GM19438 (cell line): Measurements from ENCODE around the gene RETSAT.
"Not testable (repeated sequence)": the region's sequence is repeated elsewhere in the genome, so short reads cannot be mapped to it uniquely, and the experiment has no call there.

Source experiments
- ATAC-seq: cut with Tn5 transposase; IDR thresholded peaks from one replicate; pipeline ENCODE4 v1.9.1; 2021; ENCODE audit warnings: low read depth; ENCODE audit not compliant: unreplicated experiment

RETSAT gene

DNA sequence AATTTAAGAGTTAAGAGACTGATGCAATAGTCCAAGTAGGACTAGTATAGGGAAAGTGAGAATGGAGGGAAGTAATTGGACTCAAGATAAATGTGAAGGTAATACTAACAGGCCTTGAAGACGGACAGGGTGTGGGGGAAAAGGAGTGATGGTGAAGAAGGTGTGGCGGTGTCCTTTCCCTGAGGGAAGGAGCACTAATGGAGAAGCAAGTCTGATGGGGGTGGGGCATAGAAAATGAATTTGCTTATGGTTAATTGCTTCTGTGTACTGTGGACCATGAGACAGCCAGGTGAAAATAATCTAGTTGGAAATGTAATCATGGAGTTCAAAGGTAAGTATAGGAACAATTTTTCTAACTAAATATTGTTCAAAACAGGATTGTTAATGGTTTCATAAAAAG is 19.4 kb downstream of the RETSAT start:
- ATAC-seq = no peak

DNA sequence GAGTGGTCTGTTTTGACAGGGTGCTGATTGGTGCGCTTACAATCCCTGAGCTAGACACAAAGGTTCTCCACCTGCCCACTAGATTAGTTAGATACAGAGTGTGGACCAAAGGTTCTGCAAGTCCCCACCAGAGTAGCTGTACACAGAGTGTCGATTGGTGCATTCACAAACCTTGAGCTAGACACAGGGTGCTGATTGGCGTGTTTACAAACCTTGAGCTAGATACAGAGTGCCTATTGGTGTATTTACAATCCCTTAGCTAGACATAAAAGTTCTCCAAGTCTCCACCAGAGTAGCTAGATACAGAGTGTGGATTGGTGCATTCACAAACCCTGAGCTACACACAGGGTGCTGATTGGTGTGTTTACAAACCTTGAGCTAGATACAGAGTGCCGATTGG is 20.5 kb downstream of the RETSAT start:
- ATAC-seq = not testable (repeated sequence)

DNA sequence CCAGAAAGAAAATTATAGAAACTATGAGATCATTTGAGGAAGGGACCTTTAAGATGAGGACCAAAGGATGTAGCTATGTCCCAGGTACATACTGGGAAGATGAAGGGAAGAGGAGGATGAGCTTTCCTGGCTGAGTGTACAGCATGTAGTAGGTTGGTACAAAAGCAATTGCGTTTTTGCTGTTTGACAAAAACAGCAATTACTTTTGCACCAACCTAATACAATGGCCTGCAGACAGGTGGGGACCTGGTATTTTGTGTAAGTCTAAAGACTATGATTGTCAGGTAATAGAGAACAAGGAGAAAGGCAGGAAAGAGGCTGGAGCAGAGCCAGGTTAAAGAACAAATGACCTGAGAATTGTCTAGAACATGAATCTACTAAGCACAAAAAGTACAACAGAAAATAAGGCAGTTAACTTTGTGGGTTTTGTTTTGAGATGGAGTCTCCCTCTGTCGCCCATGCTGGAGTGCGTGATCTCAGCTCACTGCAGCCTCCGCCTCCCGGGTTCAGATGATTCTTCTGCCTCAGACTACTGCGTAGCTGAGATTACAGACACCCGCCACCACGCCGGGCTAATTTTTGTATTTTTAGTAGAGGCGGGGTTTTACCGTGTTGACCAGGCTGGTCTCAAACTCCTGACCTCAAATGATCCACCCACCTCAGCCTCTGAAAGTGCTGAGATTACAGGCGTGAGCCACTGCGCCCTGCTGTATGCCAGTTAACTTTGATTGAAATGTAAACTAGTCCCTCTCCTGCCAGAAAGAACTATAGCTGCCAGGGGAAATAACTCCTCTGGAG is 23.3 kb downstream of the RETSAT start:
- ATAC-seq = no peak

DNA sequence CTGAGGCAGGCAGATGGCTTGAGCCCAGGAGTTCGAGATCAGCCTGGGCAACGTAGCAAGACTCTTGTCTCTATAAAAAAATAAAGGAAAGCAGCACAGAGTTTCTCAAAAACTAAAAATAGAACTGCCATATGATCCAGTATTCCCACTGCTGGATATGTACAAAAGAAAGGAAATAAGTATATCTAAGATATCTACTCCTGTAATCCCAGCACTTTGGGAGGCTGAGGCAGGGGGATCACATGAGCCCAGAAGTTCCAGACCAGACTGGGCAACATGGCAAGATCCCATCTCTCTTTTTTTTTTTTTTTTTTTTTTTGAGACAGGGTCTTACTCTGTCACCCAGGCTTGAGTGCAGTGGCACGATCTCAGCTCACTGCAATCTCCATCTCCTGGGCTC is 24.6 kb downstream of the RETSAT start:
- ATAC-seq = not testable (repeated sequence)

DNA sequence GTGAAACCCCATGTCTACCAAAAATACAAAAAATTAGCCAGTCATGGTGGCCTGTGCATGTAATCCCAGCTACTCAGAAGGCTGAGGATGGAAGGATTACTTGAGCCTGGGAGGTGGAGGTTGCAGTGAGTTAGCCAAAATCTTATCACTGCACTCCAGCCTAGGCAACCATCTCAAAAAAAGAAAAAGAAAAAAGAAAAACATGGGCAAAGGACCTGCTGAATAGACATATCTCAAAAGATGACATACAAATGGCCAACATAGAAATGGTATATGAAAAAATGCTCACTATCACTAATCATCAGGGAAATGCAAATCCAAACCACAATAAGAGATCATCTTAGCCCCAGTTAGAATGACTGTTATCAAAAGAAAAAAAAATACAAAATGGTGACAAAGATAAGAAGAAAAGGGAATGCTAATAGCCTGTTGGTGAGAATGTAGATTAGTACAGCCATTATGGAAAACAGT is 25.1 kb downstream of the RETSAT start:
- ATAC-seq = no peak

DNA sequence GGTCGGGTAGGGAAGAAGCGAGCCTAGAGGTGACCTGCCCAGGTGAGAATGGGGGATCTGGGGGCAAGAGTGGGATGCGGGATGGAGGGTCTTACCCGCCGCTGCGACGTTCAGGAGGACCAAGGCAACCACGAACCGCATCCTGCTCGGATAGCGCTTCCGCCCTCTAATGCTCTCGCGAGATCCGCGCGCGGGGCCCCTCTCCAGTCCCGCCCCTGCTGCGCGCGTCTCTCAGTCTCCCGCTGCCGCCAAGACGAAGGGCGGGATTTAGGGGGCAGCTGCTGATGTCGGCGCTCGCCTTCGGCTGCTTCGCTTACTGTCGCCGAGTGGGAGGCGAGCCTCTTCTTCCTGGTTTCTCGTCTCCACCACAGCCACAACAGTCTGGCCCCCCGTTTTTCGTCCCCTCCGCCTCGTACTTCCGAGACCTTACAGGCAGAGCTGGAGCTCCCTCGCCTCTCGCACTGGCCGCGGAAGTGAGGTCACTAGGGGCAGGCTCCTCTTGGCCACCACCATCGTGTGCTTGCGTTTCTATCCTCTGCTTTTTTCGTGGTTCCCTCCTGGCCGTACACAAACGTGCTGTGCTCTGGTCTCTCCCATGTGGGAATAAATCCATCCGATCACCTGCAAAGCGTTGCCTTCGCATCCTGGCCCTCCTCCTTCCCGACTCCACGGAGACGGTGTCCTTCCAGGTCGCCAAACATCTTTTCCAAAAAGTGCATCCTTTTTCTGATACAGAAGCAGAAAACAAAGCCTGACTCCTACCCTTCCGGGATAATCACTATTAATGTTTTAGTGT is 26.3 kb downstream of the RETSAT start, which contains the start of gene TGOLN2:
Gene TGOLN2 (minus strand): TSS at position 168 of the 796 bp plus-strand sequence. CDS start 27 bp downstream, at position 141.
- peak; percentile 84 for ATAC-seq

DNA sequence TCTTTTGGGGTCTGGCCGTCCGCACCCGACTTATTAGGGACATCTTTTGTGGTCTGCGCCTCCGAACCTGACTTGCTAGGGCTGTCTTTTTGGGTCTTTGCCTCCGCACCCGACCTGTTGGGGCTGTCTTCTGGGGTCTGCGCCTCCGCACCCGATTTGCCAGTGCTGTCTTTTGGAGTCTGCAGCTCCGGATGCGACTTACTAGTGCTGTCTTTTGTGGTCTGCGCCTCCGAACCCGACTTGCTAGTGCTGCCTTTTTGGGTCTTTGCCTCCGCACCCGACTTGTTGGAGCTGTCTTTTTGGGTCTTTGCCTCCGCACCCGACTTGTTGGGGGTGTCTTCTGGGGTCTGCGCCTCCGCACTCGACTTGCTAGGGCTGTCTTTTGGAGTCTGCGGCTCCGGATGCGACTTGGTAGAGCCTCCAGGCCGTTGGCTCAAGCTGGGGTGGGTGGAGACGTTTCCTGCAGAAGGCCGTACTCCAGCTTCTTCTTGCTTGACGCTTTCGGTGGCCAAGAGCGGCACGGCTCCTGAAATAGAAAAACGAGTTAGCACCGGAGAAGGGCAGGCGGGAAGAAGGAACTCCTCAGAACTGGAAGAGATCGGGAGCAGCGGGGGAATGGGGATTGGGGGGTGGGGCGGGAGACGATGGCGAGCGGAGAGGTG is 27.0 kb downstream of the RETSAT start:
- peak; percentile 34 for ATAC-seq

DNA sequence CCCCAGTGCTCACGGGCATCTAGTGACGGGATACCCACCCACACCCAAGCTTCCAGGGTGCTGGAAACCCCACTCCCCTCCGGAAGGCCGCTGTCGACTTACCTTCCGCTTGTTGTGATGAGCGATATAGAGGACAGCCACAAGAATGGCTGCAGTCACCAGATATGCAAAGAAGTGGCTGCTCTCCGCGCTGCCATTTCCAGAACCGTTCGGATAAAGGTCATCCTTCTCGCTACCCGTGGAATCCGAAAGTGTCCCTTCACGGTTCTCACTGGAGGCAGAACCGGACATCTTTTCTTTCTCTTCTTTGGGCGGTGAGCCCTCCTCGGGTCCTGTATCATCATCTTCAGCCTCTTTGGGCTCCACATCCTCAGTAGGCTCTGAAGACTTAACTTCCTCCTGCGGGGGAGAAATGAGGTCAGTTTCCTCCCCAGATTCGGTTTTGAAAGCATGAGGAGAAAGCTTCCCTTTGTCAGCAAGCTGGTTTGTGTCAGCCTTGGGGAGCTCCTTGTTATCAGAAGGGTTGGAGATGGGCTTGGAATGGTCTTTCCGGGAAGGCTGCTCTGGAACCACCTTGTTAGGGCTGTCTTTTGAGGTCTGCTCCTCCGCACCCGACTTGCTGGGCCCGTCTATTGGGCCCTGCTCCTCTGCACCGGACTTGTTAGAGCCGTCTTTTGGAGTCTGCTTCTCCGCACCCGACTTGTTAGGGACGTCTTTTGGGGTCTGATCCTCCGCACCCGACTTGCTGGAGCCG is 27.7 kb downstream of the RETSAT start:
- ATAC-seq = peak; percentile 33

DNA sequence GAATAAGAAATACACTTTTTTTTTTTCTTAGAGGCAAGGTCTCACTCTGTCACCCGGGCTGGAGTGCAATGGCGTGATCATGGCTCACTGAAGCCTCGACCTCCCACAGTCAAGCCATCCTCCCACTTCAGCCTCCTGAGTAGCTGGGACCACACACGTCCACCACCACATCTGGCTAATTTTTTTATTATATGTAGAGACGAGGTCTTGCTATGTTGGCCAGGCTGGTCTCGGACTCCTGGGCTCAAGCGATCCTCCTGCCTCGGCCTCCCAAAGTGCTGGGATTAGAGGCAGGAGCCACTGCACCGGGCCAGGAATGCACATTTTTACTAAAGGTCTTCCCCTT is 28.9 kb downstream of the RETSAT start:
- ATAC-seq = no peak

DNA sequence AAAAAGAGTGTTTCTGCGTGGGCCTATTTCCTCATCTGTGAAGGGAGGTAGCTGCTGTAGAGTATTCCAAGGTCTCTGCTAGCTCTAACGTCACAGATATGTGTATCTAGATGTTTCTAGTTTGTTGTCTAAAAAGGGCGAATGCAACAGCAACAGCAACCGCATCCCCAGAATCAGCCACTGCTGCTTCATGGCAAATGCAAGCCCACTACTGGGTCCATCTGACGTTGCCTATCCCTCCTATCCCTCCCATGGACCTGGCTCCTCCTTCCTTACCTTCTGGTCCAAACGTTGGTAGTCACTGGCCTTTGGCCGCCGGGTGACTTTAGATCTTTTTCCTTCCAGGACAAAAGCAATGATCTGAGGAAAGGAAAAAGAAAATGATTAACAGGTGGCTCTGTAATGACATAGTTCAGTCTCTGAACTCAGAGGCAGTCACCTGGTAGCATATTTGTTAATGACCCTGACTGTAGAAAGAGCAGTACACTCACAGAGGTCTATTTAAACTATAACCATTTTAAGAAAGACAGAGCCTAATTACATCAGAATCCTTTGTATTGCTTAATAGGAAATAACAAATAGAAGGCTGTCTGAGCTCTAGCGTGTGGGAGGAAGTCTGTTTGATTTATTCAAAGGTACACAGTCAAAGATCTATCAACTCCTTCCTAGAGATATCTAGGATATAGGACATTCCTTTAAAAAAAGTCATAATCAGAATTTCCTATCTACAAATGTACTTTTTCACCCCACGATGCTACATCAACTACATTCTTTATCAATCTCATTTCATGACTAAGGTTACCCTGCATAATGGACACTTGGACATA is 29.5 kb downstream of the RETSAT start:
- no peak for ATAC-seq

DNA sequence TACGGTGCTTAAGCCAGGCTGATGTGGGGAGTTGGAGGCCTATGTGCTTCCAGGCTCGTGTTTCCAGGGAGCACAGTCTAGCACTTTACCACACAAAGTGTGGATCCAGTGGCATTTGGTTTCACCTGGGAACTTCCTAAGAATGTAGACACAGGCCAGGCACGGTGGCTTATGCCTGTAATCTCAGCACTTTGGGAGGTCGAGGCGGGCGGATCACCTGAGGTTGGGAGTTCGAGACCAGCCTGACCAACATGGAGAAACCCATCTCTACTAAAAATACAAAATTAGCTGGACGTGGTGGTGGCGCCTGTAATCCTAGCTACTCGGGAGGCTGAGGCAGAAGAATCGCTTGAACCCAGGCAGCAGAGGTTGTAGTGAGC is 30.4 kb downstream of the RETSAT start:
- ATAC-seq = not testable (repeated sequence)

DNA sequence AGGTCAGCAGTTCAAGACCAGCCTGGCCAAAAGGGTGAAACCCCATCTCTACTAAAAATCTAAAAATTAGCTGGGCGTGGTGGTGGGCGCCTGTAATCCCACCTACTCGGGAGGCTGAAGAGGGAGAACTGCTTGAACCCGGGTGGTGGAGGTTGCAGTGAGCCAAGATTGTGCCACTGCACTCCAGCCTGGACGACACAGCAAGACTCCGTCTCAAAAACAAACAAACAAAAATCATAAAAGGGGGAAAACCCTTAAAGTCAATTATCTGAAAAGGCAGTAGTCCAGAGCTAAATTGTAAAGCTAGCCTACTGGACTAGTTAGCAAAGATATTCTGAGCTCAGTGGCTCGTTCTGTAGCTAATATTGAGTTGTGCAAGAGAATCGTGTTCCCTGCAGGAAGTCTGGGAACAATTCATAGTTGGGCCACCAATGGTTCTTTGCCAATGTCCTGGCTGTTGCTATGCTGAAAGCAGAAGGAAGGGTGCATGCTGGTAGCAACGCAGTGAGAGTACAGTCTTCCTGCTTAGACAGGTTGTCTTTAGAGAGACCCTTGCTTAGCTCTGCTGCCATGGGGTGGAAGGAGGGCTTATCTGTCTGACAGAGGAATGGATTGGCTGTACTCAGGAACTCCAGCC is 30.9 kb downstream of the RETSAT start:
- ATAC-seq = no peak

DNA sequence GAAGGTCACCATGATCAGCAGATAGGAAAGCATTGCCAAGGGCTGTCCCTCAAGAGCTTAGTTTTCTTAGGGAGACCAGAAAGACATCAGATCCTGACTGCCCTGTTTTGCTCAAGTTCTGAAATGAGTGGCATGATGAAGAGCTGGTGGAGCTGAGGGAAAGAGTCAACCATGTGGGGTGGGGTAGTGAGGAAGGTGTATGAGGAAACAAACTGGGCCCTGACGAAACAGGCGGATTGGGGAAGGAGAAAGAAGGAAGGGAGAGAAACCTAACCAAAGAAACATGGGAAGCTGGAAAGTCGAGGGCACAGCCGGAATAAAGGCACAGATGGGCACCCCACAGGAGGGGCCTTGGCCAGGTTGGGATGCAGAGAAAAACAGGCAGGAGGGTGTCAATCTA is 34.5 kb downstream of the RETSAT start:
- no peak for ATAC-seq

DNA sequence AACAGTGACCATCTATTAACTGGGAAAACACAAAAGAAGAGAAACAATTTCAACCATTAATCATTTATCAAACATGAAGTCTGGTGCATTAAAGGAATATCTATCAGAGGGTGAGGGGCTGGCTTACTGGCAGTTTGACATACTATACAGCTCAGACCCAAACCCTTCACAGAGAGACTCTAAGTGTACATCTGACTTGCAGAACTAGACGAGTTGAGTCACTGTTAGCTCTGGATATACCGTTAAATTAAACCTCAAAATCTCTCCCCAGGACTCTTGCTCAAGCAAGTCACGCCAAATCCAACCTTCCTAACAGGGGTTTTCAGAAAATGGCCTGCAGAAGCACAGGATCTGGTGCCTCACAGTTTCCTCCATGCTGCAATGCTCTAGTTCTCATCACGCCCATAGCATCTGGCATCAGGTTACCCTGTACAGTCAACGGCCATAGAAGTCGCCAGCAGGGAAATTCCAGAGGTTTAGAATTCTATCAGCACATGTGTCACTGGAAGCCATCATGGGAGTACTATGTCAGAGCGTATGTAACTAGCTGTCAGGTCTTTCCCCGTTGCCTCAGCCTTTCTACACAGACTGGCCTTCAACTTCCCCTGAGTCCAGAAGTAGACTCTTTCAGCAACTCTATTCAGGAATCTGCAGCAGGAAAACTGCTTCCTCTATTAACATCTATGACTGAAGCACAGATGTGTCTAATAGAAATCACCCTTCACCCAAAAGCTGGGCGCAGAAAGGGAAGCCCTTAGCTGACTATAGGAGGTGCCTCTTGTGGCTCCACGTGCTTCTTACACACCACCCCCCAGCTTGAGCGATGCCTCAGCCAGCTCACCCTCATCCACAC is 35.9 kb downstream of the RETSAT start:
- ATAC-seq = no peak

DNA sequence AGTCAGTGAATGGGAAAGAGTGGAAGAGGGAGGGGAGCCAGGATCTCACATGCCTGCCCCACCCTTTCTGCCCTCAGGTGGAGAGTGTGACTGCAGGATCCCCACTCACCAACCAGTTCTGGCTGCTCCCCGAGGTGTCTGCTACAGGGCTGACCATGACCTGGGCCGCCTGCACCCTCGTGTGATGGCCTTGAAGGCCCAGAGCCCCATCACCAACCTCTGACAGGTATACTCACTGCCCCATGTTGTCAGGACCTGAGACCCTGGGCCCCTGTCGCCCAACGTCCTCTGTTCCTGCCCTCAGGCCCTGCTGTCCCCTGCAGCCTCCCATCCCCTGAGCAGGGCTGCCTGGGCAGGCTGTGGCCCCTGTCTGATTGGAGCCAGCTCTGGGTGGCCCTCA is 38.4 kb downstream of the RETSAT start:
- ATAC-seq = not testable (repeated sequence)

DNA sequence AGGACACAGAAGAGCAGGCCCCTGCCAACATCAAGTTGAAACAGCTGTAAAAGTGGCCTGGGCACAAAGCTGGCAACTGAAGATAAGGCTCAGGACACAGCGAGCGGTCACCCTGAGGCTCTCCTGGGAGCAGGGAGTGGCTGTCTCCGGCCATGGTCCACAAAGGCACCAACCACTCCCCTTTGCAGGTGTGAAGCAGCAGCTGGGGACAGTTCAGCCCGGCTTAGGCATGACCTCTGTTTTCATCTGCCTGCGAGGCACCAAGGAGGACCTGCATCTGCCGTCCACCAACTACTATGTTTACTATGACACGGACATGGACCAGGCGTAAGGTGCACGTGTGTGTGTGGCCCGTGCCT is 39.5 kb downstream of the RETSAT start:
- ATAC-seq = no peak

DNA sequence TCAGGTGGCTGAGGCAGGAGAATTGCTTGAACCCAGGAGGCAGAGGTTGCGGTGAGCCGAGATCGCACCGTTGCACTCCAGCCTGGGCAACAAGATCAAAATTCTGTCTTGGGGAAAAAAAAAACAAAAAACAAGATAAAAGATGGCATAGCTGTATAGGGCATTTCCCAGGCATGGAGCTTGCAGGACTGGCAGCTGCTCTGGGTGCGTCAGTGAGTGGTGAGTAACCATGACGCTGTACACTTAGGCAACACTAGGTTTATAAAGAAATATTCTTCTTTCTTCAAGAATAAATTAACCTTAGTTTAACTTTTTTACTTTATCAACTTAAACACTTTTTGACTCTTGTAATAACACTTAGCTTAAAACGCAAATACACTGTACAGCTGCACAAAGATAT is 41.9 kb downstream of the RETSAT start:
- ATAC-seq = no peak

DNA sequence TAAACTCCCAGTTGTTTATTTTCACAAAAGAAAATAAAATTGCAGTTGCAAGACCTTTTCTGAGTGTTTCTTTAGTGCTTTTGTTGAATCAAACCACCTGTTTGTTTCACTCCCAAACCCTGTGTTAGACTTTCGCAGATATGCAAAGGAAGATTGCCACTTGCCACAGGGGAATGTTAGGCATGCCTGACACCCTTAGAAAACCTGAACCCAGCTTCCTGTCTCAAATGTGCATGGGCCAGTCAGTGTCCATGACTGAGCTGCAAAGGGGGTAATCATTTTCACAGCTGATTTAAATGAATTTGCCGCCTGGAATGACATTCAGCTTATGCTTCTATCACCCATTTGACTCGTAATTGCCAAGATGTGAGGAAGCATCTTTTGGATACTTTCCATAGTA is 44.0 kb downstream of the RETSAT start:
- ATAC-seq = peak; percentile 47
